T-helper 2 cell treated with Interferon-gamma antibody and Interleukin-4, amounts not matched to agents 100 ng/mL and 5 ng/mL, for 36 hours (primary cell): ENCODE measurements around the gene SH3PXD2A. TPM values are rescaled to one million over a fixed set of nuclear protein-coding genes. Genes with fewer than 3 reads are reported as not detected.
"Not testable (repeated sequence)": the region's sequence is repeated elsewhere in the genome, so short reads cannot be mapped to it uniquely, and the experiment has no call there.

Experiments
- intact Hi-C: fragments of 100-400 bp; cut with micrococcal nuclease; formaldehyde crosslinking; loops from one replicate; pipeline ENCODE4 v1.15.1; 2023
- total RNA-seq: library from RNA; stranded (reverse); gene quantifications from 2 replicates; pipeline ENCODE4 v1.2.3, GENCODE V29; 2022

The SH3PXD2A gene
- total RNA-seq, 1 donor from 2014 or later, result 11.1 TPM

DNA sequence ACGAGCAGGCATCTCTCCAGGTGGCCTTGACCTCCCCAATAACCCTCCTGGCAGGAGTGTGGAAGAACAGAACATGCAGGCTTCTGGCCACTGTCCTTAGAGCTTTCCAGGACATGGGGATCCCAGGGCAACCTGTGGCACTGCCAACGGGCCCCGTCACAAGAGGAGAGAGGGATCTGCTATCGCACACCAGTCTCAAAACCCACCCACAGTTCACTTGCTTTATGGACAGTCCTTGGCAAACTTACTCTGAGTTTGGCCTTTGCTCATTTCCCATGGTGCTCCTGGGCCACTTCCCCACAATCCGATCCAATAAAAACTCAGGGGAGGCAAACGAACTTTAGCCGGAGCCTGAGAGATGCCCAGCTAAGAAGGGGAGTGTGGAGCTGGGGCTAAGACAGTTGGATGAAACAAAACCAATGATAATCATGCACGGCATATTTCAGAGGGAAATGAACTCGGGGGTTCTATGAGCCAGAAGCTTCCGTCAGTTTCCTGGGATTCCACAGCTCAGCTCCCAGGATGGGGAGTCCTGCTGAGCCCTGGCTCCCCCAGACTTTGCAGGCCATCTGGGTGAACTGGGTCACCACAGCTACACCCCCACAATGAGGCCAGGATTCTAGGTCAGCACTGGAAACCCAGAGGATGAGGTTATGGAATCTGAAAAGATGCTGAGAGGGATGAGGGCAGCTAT lies 203.4 kb downstream of the SH3PXD2A start:
- intact Hi-C loops, result no loop called here

DNA sequence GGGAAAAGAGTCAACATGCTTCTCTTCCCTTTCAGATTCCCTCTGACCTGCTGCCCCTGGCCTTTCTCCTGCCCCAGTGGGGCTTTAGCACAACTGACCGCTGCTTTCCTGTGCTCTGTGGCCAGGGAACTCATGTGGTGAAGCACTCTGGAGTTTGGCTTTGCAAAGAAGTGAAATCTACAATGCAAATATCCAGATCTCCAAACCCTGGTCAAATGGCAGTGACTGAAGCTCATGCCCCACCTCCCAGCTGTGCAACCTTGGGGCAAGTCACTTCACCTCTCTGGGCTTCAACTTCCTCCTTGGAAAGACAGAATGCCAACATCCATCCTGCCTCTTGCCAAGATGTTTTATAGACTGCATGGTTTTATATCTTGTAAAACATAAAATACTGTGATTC lies 204.0 kb downstream of the SH3PXD2A start:
- intact Hi-C loops, result no loop called here

DNA sequence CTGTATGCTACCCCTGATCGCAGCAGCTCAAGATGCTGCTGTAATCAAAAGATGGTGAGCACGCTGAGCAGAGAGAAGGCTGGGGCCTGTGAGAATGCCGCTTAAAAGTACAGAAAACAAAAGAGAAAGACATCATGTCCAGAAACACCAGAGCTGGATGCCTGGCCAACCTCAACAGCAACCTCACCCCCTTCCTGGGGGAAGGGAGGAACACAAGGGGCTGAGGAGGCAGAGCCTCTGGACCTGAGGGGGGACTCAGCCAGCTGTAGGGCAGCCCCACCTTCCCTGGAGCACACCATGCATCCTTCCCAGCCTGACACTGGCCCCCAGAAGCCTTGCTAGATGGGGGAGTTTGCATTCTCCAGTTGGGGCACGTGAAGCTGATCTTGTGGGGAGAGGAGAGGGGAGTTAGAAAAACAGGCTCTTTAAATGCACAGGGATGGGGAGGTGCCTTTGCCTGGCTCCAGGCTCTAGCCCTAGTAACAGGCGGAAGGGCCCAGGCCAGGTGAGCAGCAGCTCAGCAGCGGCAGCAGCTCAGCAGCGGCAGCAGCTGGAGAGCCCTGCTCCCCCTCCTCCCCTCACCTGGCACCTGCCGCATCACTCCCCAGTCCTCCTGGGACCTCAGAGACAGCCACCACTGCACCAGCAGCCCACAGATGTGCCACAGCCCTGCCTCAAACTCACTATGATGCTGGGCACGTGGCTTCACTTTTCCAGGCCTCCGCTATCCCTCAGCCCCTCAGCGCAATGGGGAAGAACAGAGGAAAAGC lies 205.5 kb downstream of the SH3PXD2A start:
- intact Hi-C loops, result no loop called here

DNA sequence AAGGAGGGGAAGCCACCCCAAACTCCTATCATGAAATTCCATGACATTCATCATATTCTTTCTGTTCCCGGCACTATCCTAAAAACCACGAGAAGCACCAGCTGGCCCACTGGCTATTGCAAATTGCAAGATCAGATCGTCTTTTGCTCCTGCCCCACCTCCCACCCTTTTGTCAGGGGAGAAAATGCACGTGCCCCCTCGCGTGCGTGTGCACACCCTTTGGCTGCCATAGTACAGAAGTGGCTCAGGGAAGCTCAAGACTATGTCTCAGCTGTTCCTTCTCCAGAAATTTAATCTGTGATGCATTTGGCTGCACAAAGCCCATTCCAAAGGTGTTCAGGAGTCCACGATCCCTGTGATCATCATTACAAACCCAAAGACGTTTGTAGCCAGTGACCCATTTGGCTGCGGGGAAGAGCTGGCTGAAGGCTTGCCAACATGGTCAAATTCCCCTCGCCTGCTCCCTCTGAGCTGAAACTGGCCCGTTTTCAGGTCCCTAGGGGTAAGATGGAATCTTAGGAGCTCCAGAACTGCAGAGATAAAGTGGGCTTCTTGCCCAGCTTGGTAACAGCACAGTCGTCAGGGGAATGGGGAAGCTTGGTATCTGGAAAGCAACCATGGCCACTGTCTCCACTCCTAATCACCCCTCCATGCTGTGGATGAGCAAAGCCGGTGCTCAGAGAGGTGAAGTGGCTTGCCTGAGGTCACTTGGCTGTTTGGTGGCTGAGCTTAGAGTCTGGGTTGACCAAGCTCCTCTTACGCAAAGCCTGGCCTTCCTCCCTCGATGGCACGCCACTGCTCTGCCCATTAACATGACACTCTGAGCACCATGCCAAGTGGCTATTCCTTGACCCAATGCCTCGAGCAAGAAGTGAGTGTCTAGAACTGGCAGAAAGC lies 206.5 kb downstream of the SH3PXD2A start:
- intact Hi-C loops, result no loop called here

DNA sequence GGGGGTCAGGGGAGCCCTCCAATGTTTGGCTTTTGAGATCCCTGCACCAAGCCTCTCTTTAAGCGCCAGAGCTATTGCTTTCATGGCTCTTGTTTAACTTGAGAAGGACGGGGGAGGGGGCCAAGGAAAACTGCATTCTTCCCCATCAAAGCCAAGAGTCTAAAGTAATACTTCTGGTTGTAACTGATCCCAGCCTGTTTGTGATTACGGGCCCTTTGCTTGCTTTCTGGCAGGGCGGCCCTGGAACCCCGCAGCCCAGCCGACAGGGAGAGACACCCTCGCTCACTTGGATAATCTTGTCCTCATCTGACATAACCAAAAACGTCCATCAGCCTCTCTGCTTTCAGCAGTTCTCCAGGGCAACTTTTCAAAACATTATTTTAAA lies 207.1 kb downstream of the SH3PXD2A start:
- intact Hi-C loops, result no loop called here

DNA sequence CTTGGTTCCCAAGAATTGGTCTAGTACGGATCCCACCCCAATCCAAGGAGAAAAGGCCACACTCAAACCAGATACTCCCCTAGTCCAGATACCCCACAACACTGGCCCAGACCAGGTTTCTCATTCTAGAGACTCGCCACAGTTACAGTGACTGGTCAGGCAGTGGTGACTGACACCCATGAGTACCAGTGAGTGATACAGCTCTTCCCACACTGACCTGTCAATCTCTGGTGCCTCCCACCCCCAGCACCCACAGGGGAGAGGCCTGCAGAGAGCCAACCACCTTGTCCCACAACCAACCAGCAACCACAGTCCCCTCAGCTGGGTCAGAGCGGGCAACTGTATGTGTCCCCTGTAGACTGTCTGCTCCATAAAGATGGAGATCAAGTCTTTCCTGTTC lies 209.1 kb downstream of the SH3PXD2A start:
- intact Hi-C loops, result no loop called here

DNA sequence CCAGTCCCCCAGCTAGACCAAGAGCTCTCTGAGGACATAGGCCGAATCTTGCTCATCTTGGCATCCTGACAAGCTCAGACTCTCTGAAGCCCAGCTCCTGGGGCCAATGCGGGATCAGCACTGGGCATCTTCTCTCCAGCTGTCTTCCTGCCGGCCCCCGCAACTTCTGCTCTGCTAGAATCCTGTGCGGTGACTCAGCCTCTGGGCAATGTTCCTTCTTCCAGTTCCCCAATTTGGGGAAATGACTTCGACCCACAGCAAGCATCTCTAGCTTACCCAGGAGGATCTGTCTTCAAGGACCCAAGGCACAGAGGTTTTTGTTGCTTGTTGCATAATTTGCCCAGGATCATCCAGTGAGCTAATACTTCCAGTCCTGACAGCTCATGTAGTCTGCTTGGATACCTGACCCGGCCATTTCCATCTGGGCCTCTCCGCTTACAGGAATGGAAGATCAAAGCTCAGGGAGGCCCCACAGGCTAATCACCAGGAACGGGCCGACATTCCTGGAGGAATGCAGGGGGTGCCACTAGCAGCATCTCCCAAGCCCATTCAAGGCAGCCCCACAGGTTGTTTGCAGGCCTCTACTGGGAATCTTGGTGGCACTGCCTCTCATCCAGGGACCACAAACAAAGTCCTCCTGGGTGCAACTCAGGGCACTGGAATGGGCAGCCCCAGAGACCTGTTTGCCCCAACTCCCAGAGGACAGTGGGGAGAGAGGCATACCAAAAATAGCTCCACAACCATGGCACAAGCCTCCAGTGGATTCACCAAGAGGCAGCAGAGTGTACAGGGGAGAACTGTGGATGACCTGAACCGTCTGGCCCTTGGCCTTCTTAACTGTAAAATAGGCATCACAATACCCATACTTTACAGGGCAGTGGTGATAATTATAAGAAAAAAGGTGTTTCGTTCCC lies 210.0 kb downstream of the SH3PXD2A start:
- intact Hi-C loops, result no loop called here

DNA sequence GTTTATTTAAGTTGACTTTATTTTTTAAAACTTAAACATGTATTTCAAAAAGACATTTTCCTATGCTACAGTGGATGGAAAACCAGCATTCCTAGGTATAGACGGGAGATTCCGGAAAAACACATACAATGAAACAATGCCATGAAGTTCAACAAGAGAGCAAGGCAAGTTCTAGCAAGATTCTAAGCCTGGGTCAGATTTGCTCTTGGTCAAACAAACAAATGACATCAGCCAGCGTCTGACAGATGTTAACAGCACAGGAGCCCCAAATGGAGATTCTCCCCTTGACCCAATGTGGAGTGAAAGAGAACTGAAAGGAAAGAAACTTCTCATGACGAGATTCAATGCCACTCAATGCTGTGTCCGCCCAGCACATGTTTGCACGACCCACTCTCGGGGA lies 212.0 kb downstream of the SH3PXD2A start:
- intact Hi-C loops, result no loop called here

DNA sequence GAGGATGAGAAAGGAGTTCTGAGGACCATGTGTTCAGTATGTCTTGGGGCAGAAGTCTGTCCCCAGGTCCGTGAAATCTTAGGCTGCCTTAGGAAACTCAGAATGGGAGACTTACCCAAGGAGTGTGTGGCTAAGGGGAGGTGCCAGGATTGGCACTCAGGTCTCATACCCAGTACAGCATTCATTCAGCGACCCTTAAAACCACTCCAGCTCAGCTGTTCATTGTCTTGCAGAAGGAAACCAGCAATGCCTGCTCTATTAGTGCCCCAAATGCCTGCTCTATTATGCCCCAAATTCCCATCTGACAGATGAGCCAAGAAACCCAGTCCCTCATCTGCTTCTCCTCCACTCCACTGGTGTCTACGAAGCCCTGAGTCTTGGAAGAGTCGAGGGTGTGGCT lies 214.1 kb downstream of the SH3PXD2A start:
- intact Hi-C loops, result no loop called here

DNA sequence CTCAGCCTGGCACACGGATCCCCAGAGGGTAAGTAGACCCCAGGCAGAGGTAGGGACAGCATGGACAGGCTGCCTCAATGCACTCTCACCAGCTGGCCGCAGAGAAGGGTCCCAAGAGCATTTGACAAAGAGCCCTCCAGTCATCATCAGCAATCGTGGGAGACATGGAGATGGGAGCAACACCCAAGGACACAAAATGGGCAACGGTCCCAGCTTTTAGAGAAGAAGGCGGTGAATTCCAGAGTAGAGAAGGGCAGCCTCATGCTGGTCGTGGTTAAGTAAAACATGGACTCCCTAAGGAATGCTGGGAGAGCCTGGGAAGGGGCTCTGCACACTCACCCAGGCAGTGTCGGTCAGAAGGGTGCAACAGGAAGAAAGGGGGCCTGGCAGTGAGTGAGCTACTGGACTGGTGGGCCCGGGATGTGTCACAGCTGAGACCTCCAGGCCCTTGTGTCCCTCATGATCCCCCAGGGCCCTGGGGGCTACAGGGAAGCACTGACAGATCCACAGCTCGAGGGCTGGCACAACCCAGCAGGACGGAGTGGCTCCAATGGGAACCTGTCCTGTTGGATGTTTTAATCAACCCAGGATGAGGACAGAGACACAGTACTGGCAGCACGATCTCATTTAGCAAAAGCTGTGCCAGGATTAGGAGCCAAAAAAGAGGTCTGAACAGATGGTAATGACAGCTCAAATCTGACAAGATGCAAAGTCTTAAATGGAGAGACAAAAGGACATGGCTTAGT lies 214.8 kb downstream of the SH3PXD2A start:
- intact Hi-C loops, result no loop called here

DNA sequence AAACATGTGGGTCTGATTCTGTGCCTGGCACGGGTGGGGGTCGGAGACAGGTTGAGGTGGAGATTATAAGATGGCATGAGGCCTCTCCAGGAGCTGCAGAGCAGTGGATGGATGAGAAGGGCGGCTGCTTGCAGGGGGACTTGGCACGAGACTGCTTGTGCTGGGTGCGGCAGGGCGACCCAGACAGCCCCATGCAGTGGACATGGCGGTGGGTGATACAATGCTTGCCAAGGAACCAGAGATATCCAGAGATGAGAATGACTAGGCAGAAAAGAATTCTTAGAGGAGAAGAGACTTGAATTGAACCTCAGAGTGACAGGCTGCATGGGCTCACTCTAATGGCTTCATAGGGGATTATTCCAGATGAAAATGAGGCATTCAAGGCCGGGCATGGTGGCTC lies 216.4 kb downstream of the SH3PXD2A start:
- intact Hi-C loops, result no loop called here

DNA sequence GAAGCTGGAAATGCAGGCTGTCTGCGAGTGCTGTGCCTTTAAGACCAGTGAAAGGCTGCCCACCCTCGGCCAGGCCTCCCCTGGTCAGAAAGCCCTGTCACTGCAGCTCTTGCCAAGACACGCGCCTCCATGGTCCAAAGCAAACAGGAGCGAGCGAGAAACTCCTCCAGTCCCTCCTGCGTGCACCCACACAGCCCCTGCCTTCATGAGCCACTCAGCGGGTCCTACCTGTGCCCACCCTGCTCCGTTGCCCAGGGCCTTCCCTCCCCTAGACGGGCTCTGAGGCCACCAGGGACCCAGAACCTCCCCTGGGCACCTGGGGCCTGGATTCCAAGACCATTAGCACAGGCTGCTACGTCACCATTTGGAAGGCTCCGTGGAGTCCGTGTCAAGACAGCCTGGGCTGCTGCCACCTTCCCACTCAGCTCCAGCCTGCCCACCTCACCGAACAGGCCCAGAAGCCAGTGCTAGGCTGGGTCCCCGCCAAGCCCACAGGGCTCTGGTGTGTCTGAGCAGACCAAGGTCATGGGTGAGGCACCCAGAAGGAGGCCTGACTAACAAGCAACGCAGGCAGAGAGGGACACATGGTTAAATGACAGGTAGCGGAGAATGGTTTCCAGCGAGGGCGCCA lies 217.3 kb downstream of the SH3PXD2A start:
- intact Hi-C loops, result no loop called here

DNA sequence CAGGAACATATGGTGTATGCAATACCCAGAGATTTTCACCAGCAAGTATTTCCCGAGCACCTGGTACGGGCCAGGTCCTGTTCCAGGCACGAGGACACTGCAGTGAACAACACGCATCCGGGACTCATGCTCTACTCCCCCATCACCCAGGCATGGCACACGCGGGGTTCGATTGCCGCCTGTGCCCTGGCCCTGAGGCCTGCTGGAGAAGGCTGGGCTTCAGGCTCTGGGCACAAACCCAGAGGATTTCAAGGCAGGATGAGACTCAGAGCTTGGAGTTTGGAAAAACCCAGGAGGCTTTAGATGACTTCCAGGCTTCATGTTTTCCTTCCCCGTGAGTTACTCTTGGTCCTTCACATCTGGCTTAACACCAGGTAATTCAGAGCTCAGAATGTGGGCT lies 218.4 kb downstream of the SH3PXD2A start:
- intact Hi-C loops, result no loop called here

DNA sequence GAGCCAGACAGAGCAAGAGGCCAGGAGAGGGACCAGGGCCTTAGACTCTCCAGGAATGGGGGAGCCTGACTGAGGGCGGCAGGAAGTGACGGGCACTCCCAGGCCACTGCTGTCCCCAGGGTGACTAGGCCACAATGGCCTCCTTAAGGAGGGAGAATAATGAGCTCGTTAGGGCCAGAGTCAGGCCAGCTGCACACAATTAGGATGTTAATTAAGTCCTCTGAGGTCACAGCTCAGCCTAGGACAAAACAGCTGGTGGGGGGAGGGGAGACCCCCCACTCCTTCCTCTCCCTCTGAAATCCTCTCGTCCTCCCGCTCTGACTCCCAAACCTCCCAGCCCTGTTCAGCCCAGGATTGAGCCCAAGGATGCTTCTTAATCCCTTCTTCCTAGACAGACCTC lies 218.9 kb downstream of the SH3PXD2A start:
- intact Hi-C loops, result no loop called here

DNA sequence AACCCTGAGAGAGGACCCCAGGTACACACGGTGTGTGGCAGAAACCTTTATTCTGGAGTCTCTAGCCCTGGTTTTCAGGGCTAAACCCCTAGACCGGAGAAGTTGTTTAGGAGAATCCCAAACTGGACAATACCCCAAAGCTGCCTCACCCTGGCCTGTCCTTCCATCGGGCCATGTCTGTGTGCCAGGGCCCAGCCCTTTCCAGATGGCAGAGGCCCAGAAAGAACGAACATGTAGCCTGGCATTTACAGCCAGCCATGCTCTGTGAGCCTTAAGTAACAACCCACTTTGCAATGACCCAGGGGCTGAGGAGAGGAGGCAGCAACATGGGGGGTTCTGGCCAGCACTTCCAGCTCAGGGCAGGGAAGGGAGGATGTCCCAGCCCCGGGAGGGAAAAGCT lies 219.8 kb downstream of the SH3PXD2A start:
- intact Hi-C loops, result no loop called here

DNA sequence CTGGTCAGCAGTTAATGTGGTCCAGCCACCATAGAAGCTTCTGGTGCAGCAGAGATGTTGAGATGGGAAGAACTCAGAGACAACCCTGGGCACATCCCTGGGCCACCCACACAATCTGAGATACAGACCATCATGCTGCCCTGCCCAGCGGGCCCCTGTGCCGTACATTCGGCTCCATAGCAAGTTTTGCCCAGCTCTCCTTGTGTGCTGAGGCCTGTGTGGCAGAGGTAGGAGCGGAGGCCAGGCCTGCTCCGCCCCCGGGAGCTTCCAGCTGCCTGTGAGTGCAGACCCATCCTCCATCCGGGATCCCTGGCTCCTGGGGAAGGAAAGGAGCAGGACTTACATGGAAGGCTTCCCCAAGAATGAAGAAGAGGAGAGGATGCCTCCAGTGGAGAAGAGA lies 221.5 kb downstream of the SH3PXD2A start:
- intact Hi-C loops, result no loop called here

DNA sequence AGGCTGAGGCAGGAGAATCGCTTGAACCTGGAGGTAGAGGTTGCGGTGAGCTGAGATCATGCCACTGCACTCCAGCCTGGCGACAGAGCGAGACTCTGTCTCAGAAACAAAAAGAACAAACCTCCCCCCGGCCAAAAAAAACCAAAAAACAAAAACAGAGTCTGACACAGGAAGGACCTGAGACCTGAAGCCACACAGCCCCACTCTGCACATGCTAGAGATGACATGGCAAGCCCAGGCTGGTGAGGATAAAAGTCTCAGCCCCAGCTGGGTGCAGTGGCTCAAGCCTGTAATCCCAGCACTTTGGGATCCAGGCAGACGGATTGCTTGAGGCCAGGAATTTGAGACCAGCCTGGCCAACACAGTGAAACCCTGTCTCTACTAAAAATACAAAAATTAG lies 222.5 kb downstream of the SH3PXD2A start:
- intact Hi-C loops, result not testable (repeated sequence)

DNA sequence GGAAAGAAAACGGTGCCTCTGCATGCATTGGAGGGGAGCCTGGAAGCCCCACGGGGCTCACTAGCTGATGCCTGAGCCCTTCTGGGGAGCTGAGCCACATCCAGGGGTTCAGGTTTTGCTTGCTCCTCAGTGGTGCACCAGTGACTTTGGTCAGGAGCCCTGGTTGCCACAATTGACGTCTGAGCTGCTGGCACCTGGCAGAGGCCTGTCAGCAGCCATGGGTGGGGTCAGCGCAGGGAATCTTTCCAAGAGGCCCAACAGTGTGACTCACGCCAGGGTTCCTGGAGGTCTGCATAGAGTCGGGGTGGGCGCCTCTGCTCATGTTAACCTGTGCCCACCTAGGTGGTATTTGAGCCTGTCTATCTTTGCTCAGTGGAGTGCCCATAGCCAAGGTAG lies 223.1 kb downstream of the SH3PXD2A start:
- intact Hi-C loops, result no loop called here

DNA sequence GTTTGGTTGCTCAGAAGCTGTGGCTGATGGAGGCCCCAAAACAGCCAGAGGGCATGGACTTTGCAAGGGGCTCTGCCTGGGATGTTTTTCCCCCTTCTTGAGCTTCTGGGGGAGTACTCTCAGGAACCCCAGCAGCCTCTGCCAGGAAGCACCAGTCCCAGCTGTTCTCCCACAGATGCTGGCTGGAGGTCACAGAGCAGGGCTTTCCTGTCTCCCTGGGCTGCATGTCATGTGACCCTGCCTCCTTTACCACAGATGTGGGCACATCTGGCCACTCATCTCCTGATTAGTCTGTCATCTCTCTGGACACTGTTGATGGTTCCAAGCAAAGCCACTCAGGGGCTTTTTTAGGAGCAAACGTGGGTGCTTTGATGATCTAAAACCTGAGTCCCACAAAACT lies 225.2 kb downstream of the SH3PXD2A start:
- intact Hi-C loops, result no loop called here

DNA sequence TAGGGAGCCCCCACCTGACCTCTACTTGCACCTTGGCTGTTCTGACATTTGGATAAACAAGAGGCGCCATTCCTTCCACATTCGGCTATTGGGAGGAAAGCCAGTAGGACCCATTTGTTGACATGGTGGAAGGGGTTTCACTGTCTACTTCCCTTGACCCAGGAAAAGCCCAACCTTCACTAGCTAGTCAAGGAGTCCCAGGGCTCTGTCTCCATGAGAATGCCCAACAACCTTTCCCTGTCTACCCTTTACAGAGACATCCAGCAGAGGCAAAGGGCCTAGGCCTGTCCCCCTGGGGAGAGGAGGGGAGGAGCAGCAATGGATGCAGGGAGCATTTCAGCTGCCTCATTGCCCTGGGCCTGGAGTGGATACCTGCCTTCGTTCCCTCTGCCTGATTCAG lies 225.8 kb downstream of the SH3PXD2A start:
- intact Hi-C loops, result no loop called here
